HepG2 (cell line): ENCODE data around the gene C5. TPM values are rescaled to one million over a fixed set of nuclear protein-coding genes. Genes with fewer than 3 reads are reported as not detected.

Experiments used
- ATAC-seq: fragments of 200-7000 bp; cut with Tn5 transposase; 3 replicates; pipeline ENCODE4 v1.9.1; 2020; ENCODE audit warnings: mild to moderate bottlenecking, moderate library complexity
- BruUV-seq: library from RNA; stranded (reverse); fragments of 400-500 nt; replicated peaks from 2 replicates; lab custom pipeline; 2021; lab: Mats Ljungman, UMichigan
- CTCF ChIA-PET: fragments of 300-600 bp; formaldehyde crosslinking; extraction: SDS; loops from one replicate; lab custom pipeline; 2021; ENCODE audit warnings: low total read pairs, inconsistent platforms, low intra/inter-chr PET ratio; lab: Yijun Ruan, JAX
- POLR2A ChIA-PET: fragments of 350-600 bp; sonication (Branson Sonifier 250); formaldehyde crosslinking; loops from one replicate; lab custom pipeline; 2020; ENCODE audit warnings: antibody characterized with exemption, inconsistent platforms; lab: Yijun Ruan, JAX
- DNase-seq: peaks from one replicate; pipeline ENCODE4 v3.0.0-alpha.2; 2015; ENCODE audit warnings: low spot score
- FAIRE-seq: peaks from 3 replicates; lab custom pipeline; 2011; peaks lifted over from hg19 to GRCh38; lab: Jason Lieb, UNC
- H2AFZ ChIP-seq: one replicate; pipeline ENCODE4 v1.6.1; 2011; ENCODE audit warnings: low read length, inconsistent platforms
- H3K27ac ChIP-seq: fragments of 300-600 bp; 3 replicates; pipeline ENCODE4 v1.8.0; 2011; ENCODE audit warnings: mixed run types, mild to moderate bottlenecking, mixed read lengths, low read length, inconsistent platforms; ENCODE audit not compliant: insufficient read depth; ENCODE audit errors: extremely low read length
- H3K27me3 ChIP-seq, 2 experiments: fragments of 200-600 bp in 1 of 2; 2 replicates in 1 of 2; 3 replicates in 1 of 2; pipeline versions ENCODE4 v1.6.0 to v1.8.0; 2011; ENCODE audit warnings: low read length in 2 of 2, mild to moderate bottlenecking in 2 of 2, moderate library complexity in 2 of 2, inconsistent platforms in 1 of 2; ENCODE audit not compliant: insufficient read depth in 2 of 2, control insufficient read depth in 1 of 2
- H3K36me3 ChIP-seq, 2 experiments: fragments of 200-600 bp in 1 of 2; replicated peaks in 1 of 2; 2 replicates in 1 of 2; 3 replicates in 1 of 2; pipeline versions ENCODE4 v1.5.1 to v1.8.0; 2011; ENCODE audit warnings: low read length in 2 of 2, inconsistent platforms in 1 of 2; ENCODE audit not compliant: insufficient read depth in 2 of 2, control insufficient read depth in 1 of 2
- H3K4me1 ChIP-seq: 2 replicates; pipeline ENCODE4 v1.5.1; 2012; ENCODE audit warnings: low read length, inconsistent platforms; ENCODE audit not compliant: insufficient read depth
- H3K4me2 ChIP-seq: 2 replicates; pipeline ENCODE4 v1.6.0; 2011; ENCODE audit warnings: low read depth, low read length, inconsistent platforms
- H3K4me3 ChIP-seq, 3 experiments: fragments of 200-600 bp in 1 of 3; sonication (generic), shearing (Covaris generic) in 1 of 3; replicated peaks in 1 of 3; 2 replicates each; pipeline ENCODE4 v1.5.1; 2011 to 2016; ENCODE audit warnings: low read length in 3 of 3, inconsistent platforms in 2 of 3, low read depth in 2 of 3, mild to moderate bottlenecking in 2 of 3, control low read depth in 1 of 3, mixed read lengths in 1 of 3; ENCODE audit not compliant: insufficient read depth in 1 of 3
- H3K79me2 ChIP-seq: one replicate; pipeline ENCODE4 v1.6.1; 2011; ENCODE audit warnings: low read length, inconsistent platforms; ENCODE audit not compliant: insufficient read depth
- H3K9ac ChIP-seq: 2 replicates; pipeline ENCODE4 v1.6.0; 2011; ENCODE audit warnings: mild to moderate bottlenecking, low read depth, low read length, inconsistent platforms; ENCODE audit not compliant: insufficient read depth
- H3K9me3 ChIP-seq: 2 replicates; pipeline ENCODE4 v1.5.1; 2012; ENCODE audit warnings: mild to moderate bottlenecking, low read length
- H4K20me1 ChIP-seq: 2 replicates; pipeline ENCODE4 v1.6.0; 2011; ENCODE audit warnings: inconsistent platforms, mild to moderate bottlenecking, low read length, moderate library complexity; ENCODE audit not compliant: insufficient read depth
- CENPX ChIP-seq: sonication (generic); formaldehyde crosslinking; IDR thresholded peaks from 2 replicates; pipeline ENCODE4 v1.9.0; 2021; ENCODE audit warnings: mild to moderate bottlenecking, missing genetic modification reagents, moderate library complexity
- ETV5 ChIP-seq: IDR thresholded peaks from 2 replicates; pipeline ENCODE4 v1.6.1; 2018; ENCODE audit warnings: missing biosample characterization, missing genetic modification reagents, inconsistent platforms, borderline replicate concordance
- GATAD2A ChIP-seq: IDR thresholded peaks from 2 replicates; pipeline ENCODE4 v1.6.1; 2016
- MXD4 ChIP-seq: IDR thresholded peaks from 2 replicates; pipeline ENCODE4 v1.6.1; 2016; ENCODE audit warnings: mild to moderate bottlenecking, missing biosample characterization, missing genetic modification reagents
- SP2 ChIP-seq: sonication (generic); formaldehyde crosslinking; IDR thresholded peaks from 2 replicates; pipeline ENCODE4 v1.5.1; 2020; ENCODE audit warnings: mild to moderate bottlenecking, missing genetic modification reagents
- TARDBP ChIP-seq: sonication (generic); formaldehyde crosslinking; IDR thresholded peaks from 2 replicates; pipeline ENCODE4 v1.8.0; 2022; ENCODE audit warnings: mild to moderate bottlenecking, missing genetic modification reagents
- ZBTB7B ChIP-seq: sonication (generic); formaldehyde crosslinking; IDR thresholded peaks from 2 replicates; pipeline ENCODE4 v1.4.0; 2020; ENCODE audit warnings: missing genetic modification reagents
- ZNF292 ChIP-seq: sonication (generic); formaldehyde crosslinking; IDR thresholded peaks from 2 replicates; pipeline ENCODE4 v1.8.1; 2022; ENCODE audit warnings: mild to moderate bottlenecking, low read depth, missing genetic modification reagents, borderline replicate concordance
- ZNF335 ChIP-seq: sonication (generic); formaldehyde crosslinking; IDR thresholded peaks from 2 replicates; pipeline ENCODE4 v1.4.0; 2020; ENCODE audit warnings: missing genetic modification reagents
- ZNF598 ChIP-seq: sonication (generic); formaldehyde crosslinking; IDR thresholded peaks from 2 replicates; pipeline ENCODE4 v1.5.1; 2020; ENCODE audit warnings: mild to moderate bottlenecking, missing genetic modification reagents, borderline replicate concordance
- ZNF768 ChIP-seq: sonication (generic); formaldehyde crosslinking; IDR thresholded peaks from 2 replicates; pipeline ENCODE4 v1.4.0; 2020; ENCODE audit warnings: missing genetic modification reagents
- WGBS: methylation state at CpG from one replicate; pipeline ENCODE4 v1.1.6; 2017; ENCODE audit warnings: low lambda C conversion rate; 5-methylcytosine and 5-hydroxymethylcytosine counted together
- in situ Hi-C: cut with HindIII; loops from 2 replicates; pipeline ENCODE4 v1.10.0; 2017; ENCODE audit warnings: low pct_unique_long_range_greater_than_20kb; ENCODE audit not compliant: extremely low pct_ligation_motif_present
- intact Hi-C: fragments of 100-400 bp; cut with micrococcal nuclease; formaldehyde crosslinking; loops from one replicate; pipeline ENCODE4 v1.10.0; 2022; ENCODE audit not compliant: unreplicated experiment
- polyA plus RNA-seq, 8 experiments: library from polyadenylated mRNA; depleted of rRNA in 3 of 8; stranded (reverse) in 7 of 8; unstranded in 1 of 8; fragments of >200 nt; fragmentation: Illumina TruSeq in 4 of 8; extraction: Trizol in 4 of 8; gene quantifications; 2 replicates each; pipeline versions ENCODE4 v1.2.1 to v1.2.3, GENCODE V29; 2011 to 2016; ENCODE audit warnings: low read depth in 4 of 8, missing spikeins in 1 of 8, mixed read lengths in 1 of 8; ENCODE audit not compliant: insufficient read depth in 1 of 8
- total RNA-seq, 5 experiments: library from RNA; depleted of rRNA; stranded (reverse); fragments of >200 nt; fragmentation: Illumina TruSeq; extraction: Trizol; gene quantifications; 2 replicates each; pipeline ENCODE4 v1.2.3, GENCODE V29; 2016; ENCODE audit warnings: low read depth in 1 of 5
- TF ChIP-seq, protein P1 (sequence below): sonication (generic); formaldehyde crosslinking; IDR thresholded peaks from 2 replicates; pipeline ENCODE4 v1.4.0; 2020; ENCODE audit warnings: missing genetic modification reagents
- TF ChIP-seq, protein P2 (sequence below): sonication (generic); formaldehyde crosslinking; IDR thresholded peaks from 2 replicates; pipeline ENCODE4 v1.5.0; 2020; ENCODE audit warnings: missing genetic modification reagents

Gene C5
- total and polyA plus RNA-seq, 2 of the 13 experiments (the other 11 are each of a cell fraction or from before 2014, with no cell fraction given) = 57.6 to 192 TPM

DNA sequence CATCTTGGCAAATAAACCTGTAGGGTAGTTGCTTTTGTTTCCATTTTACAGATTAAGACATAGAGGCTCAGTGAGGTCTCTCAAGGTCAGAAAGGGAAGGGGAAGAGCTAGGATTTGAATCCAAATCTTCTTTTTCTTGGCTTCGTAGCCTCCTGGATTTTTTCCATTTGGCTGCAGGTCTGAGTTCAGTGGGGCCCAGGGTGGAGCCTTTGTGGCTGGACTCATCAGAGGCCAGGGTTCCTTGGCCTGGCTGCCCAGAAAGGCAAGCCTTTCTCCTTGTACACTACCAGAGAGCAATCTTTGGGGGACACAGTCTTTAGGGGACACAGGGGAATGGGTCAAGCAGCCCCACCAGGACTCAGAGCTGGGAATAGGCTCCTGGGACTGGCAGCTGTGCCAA is 112.9 kb downstream of the C5 start (continued):
- TF ChIP-seq, protein P1, sequence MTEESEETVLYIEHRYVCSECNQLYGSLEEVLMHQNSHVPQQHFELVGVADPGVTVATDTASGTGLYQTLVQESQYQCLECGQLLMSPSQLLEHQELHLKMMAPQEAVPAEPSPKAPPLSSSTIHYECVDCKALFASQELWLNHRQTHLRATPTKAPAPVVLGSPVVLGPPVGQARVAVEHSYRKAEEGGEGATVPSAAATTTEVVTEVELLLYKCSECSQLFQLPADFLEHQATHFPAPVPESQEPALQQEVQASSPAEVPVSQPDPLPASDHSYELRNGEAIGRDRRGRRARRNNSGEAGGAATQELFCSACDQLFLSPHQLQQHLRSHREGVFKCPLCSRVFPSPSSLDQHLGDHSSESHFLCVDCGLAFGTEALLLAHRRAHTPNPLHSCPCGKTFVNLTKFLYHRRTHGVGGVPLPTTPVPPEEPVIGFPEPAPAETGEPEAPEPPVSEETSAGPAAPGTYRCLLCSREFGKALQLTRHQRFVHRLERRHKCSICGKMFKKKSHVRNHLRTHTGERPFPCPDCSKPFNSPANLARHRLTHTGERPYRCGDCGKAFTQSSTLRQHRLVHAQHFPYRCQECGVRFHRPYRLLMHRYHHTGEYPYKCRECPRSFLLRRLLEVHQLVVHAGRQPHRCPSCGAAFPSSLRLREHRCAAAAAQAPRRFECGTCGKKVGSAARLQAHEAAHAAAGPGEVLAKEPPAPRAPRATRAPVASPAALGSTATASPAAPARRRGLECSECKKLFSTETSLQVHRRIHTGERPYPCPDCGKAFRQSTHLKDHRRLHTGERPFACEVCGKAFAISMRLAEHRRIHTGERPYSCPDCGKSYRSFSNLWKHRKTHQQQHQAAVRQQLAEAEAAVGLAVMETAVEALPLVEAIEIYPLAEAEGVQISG (CRISPR knock-in tag) = no peak
- TF ChIP-seq ZBTB7B (CRISPR knock-in tag) = no peak
- TF ChIP-seq, protein P2, sequence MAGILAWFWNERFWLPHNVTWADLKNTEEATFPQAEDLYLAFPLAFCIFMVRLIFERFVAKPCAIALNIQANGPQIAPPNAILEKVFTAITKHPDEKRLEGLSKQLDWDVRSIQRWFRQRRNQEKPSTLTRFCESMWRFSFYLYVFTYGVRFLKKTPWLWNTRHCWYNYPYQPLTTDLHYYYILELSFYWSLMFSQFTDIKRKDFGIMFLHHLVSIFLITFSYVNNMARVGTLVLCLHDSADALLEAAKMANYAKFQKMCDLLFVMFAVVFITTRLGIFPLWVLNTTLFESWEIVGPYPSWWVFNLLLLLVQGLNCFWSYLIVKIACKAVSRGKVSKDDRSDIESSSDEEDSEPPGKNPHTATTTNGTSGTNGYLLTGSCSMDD (CRISPR knock-in tag) = no peak
- no peak for TF ChIP-seq ZNF292 (CRISPR knock-in tag)
- no peak for TF ChIP-seq SP2 (CRISPR knock-in tag)
- no peak for TF ChIP-seq ETV5 (CRISPR knock-in tag)

DNA sequence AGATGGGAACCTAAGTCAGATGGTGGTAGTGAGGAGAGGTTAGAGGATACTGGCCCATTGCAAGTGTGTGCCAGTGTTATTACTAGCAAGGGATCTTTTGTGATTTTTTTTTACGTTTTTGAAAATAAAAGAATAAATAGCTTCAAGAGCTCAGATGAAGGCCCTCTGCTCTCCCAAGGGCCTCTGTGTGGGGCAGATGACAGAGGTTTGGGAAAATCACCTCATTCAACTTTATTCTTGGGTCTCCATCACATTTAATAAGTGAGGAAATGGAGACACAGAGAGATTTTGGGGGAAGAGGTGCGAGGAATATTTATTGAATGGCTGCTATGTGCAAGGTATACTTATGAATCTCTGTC is 113.3 kb downstream of the C5 start:
- CTCF ChIA-PET = interaction anchor here (2.0 to 2.6 kb wide), 2 partner anchors 180 to 194 kb away, joined by 11 to 40 read pairs; no protein-coding TSS in a partner anchor
- Histone ChIP-seq H3K79me2 (no peaks in the 10 kb centered on the region), H3K4me1 (peaks cover 20% of the 10 kb centered on the region), H3K9me3 (no peaks in the 10 kb centered on the region), H3K4me3 (no peak overlapping the region), H3K27me3 (no peaks in the 10 kb centered on the region), H3K36me3 (no peaks in the 10 kb centered on the region), H3K4me2 (no peak overlapping the region), H4K20me1 (no peaks in the 10 kb centered on the region), H2AFZ (no peak overlapping the region), H3K27ac (no peak overlapping the region), H3K9ac (no peak overlapping the region)
- intact Hi-C loops = loop anchor here (1.0 to 5.0 kb wide), 2 partner anchors 180 to 194 kb away; no protein-coding TSS in a partner anchor
- ATAC-seq (no peak), DNase-seq (no peak), FAIRE-seq (no peak)
- BruUV-seq = no TSS peak
- POLR2A ChIA-PET = interaction anchor here (1.3 kb wide), 1 partner anchor 181 kb away, joined by 4 read pairs; no protein-coding TSS in a partner anchor
- TF ChIP-seq ZNF768 (CRISPR knock-in tag) = no peak
- no peak for TF ChIP-seq MXD4 (CRISPR knock-in tag)
- no peak for TF ChIP-seq ZNF598 (CRISPR knock-in tag)
- TF ChIP-seq TARDBP = no peak
- no peak for TF ChIP-seq ZNF335
- TF ChIP-seq GATAD2A (CRISPR knock-in tag) = no peak
- TF ChIP-seq CENPX = no peak
- no peak for TF ChIP-seq SP2 (CRISPR knock-in tag)
- WGBS = 2% methylated on average over 2 of the region's 2 CpGs
- in situ Hi-C loops = loop anchor here (5.0 kb wide), 1 partner anchor 179 kb away; no protein-coding TSS in a partner anchor
